Measurements from ENCODE around the gene EIF4ENIF1.

EIF4ENIF1 gene

GRCh38 chr22:31449506-31449905 lies 40.1 kb downstream of the EIF4ENIF1 start:
- TF ChIP-seq CTCF (IDR thresholded peaks at IDR 0.05; ENCODE audit: low read depth, low read length, missing control alignments), result no peak
- no peak for DNase-seq (ENCODE audit: low read depth)
- H3K4me3 ChIP-seq (ENCODE audit: low read depth, low read length), result no peak overlapping the region

- DNase-seq (ENCODE audit: low read depth), result no peak
- no peak overlapping the region for H3K4me3 ChIP-seq (ENCODE audit: low read depth, low read length)
- TF ChIP-seq CTCF (IDR thresholded peaks at IDR 0.05; ENCODE audit: low read depth, low read length, missing control alignments), result no peak
These were observed 41.3 kb downstream of the EIF4ENIF1 start for GRCh38 chr22:31448382-31448781.

GRCh38 chr22:31447337-31447736 lies 42.3 kb downstream of the EIF4ENIF1 start:
- no peak for TF ChIP-seq CTCF (IDR thresholded peaks at IDR 0.05; ENCODE audit: low read depth, low read length, missing control alignments)
- DNase-seq (ENCODE audit: low read depth), result no peak
- H3K4me3 ChIP-seq (ENCODE audit: low read depth, low read length), result no peak overlapping the region

GRCh38 chr22:31446767-31447166 lies 42.9 kb downstream of the EIF4ENIF1 start:
- TF ChIP-seq CTCF (IDR thresholded peaks at IDR 0.05; ENCODE audit: low read depth, low read length, missing control alignments), result no peak
- H3K4me3 ChIP-seq (ENCODE audit: low read depth, low read length), result no peak overlapping the region
- DNase-seq (ENCODE audit: low read depth), result no peak

GRCh38 chr22:31446208-31446607 lies 43.4 kb downstream of the EIF4ENIF1 start:
- no peak overlapping the region for H3K4me3 ChIP-seq (ENCODE audit: low read depth, low read length)
- no peak for TF ChIP-seq CTCF (IDR thresholded peaks at IDR 0.05; ENCODE audit: low read depth, low read length, missing control alignments)
- peak; percentile 7 for DNase-seq (ENCODE audit: low read depth)

GRCh38 chr22:31445642-31446041 lies 44.0 kb downstream of the EIF4ENIF1 start:
- H3K4me3 ChIP-seq (ENCODE audit: low read depth, low read length), result no peak overlapping the region
- no peak for TF ChIP-seq CTCF (IDR thresholded peaks at IDR 0.05; ENCODE audit: low read depth, low read length, missing control alignments)
- DNase-seq (ENCODE audit: low read depth), result no peak

GRCh38 chr22:31443516-31443915 lies 46.1 kb downstream of the EIF4ENIF1 start:
- no peak overlapping the region for H3K4me3 ChIP-seq (ENCODE audit: low read depth, low read length)
- DNase-seq (ENCODE audit: low read depth), result no peak
- TF ChIP-seq CTCF (IDR thresholded peaks at IDR 0.05; ENCODE audit: low read depth, low read length, missing control alignments), result no peak
